ENCODE data around the gene DDX20.

DNA sequence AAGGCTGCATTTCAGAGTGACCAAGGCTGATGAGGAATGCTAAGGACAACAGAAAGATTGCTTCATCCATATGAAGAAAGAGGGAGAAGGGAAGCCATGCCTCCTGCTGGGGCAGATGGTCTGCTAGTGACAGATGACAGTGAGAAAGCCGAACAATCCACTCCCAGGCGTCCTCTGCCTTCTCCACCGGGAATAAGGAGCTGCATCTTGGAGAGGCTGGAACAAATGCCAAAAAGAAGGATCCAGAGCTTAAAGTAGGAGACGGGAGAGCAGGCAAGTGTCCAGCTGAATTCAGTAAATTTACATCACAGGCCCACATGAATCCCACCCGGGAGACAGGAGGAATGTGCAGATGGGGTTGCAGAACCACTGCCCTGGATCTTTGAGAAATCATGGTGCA is 33.4 kb downstream of the DDX20 start:
- TF ChIP-seq, protein P1, sequence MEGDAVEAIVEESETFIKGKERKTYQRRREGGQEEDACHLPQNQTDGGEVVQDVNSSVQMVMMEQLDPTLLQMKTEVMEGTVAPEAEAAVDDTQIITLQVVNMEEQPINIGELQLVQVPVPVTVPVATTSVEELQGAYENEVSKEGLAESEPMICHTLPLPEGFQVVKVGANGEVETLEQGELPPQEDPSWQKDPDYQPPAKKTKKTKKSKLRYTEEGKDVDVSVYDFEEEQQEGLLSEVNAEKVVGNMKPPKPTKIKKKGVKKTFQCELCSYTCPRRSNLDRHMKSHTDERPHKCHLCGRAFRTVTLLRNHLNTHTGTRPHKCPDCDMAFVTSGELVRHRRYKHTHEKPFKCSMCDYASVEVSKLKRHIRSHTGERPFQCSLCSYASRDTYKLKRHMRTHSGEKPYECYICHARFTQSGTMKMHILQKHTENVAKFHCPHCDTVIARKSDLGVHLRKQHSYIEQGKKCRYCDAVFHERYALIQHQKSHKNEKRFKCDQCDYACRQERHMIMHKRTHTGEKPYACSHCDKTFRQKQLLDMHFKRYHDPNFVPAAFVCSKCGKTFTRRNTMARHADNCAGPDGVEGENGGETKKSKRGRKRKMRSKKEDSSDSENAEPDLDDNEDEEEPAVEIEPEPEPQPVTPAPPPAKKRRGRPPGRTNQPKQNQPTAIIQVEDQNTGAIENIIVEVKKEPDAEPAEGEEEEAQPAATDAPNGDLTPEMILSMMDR (IDR thresholded peaks at IDR 0.05; ENCODE audit: poor library complexity, severe bottlenecking) = no peak
- no peak for TF ChIP-seq EP300 (conservative IDR thresholded peaks at IDR 0.05; ENCODE audit: poor library complexity, severe bottlenecking)
- TF ChIP-seq, protein P2, sequence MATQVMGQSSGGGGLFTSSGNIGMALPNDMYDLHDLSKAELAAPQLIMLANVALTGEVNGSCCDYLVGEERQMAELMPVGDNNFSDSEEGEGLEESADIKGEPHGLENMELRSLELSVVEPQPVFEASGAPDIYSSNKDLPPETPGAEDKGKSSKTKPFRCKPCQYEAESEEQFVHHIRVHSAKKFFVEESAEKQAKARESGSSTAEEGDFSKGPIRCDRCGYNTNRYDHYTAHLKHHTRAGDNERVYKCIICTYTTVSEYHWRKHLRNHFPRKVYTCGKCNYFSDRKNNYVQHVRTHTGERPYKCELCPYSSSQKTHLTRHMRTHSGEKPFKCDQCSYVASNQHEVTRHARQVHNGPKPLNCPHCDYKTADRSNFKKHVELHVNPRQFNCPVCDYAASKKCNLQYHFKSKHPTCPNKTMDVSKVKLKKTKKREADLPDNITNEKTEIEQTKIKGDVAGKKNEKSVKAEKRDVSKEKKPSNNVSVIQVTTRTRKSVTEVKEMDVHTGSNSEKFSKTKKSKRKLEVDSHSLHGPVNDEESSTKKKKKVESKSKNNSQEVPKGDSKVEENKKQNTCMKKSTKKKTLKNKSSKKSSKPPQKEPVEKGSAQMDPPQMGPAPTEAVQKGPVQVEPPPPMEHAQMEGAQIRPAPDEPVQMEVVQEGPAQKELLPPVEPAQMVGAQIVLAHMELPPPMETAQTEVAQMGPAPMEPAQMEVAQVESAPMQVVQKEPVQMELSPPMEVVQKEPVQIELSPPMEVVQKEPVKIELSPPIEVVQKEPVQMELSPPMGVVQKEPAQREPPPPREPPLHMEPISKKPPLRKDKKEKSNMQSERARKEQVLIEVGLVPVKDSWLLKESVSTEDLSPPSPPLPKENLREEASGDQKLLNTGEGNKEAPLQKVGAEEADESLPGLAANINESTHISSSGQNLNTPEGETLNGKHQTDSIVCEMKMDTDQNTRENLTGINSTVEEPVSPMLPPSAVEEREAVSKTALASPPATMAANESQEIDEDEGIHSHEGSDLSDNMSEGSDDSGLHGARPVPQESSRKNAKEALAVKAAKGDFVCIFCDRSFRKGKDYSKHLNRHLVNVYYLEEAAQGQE (IDR thresholded peaks at IDR 0.05; ENCODE audit: borderline replicate concordance) = no peak
- no peak for TF ChIP-seq TAF1 (IDR thresholded peaks at IDR 0.05; ENCODE audit: low read depth)
- TF ChIP-seq EZH2 (IDR thresholded peaks at IDR 0.05; ENCODE audit: borderline replicate concordance, insufficient read depth, low read length, poor library complexity, severe bottlenecking) = no peak
- no peak for TF ChIP-seq POLR2AphosphoS5 (IDR thresholded peaks at IDR 0.05)
- no peak for TF ChIP-seq SMC3 (conservative IDR thresholded peaks at IDR 0.05; ENCODE audit: poor library complexity)
- no peak for TF ChIP-seq RAD21 (conservative IDR thresholded peaks at IDR 0.05)

Data from neural cell (in vitro differentiated cells).